Fibroblast of lung (primary cell): ENCODE results near the gene TMA7B.

Experiments used
- EZH2 ChIP-seq: IDR thresholded peaks from 2 replicates; pipeline ENCODE4 v1.5.1; 2012; ENCODE audit warnings: low read length, control low read depth, mild to moderate bottlenecking; ENCODE audit errors: missing control alignments
- TF ChIP-seq, protein P1 (sequence below), 2 donors: IDR thresholded peaks in 1 of 2; conservative IDR thresholded peaks in 1 of 2; 1 replicate in 1 of 2; 2 replicates in 1 of 2; pipeline ENCODE4 v1.5.1; 2011 to 2012; ENCODE audit warnings: low read length in 2 of 2, control low read depth in 1 of 2, inconsistent platforms in 1 of 2, low read depth in 1 of 2, mild to moderate bottlenecking in 1 of 2

DNA sequence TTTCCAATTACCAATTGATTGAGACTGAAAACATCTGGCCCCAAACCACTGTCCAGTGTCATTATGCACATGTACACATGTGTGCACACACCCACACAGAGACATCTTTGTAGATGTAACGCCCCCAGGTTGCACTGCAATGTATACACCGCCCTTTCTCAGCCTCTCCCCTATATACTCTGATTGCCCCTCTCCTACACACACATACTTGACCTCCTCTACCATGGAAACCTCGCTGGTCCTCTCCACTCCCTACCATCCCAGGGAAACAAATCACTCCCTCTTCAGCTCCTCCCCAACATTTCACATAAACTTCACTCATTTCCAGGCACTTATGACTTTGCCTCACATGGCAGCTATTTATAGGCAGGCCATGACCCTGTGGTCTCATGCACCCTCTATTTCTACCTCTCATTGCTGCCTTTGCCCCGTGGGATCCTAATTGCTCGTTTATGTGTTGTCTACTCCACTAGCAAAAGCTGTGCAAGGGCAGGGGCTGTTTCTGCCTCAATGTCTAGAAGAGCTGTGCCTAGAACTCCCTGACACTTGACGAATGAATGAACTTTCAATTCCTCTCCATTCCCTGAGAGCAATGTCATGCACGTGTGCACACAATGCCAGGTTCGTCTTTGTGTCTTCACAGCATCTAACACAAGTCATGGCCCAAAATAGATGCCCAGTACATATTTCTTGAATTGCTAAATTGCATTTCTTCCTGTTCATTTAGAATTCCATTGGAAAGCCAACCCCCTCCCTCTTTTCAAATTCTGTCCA is 10.0 kb upstream of the TMA7B start:
- TF ChIP-seq, protein P1, sequence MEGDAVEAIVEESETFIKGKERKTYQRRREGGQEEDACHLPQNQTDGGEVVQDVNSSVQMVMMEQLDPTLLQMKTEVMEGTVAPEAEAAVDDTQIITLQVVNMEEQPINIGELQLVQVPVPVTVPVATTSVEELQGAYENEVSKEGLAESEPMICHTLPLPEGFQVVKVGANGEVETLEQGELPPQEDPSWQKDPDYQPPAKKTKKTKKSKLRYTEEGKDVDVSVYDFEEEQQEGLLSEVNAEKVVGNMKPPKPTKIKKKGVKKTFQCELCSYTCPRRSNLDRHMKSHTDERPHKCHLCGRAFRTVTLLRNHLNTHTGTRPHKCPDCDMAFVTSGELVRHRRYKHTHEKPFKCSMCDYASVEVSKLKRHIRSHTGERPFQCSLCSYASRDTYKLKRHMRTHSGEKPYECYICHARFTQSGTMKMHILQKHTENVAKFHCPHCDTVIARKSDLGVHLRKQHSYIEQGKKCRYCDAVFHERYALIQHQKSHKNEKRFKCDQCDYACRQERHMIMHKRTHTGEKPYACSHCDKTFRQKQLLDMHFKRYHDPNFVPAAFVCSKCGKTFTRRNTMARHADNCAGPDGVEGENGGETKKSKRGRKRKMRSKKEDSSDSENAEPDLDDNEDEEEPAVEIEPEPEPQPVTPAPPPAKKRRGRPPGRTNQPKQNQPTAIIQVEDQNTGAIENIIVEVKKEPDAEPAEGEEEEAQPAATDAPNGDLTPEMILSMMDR (conservative IDR thresholded peaks at IDR 0.05 in 1 of 2, IDR thresholded peaks at IDR 0.05 in 1 of 2; ENCODE audit: low read depth in 1 of 2, low read length in 2 of 2): no peak
- no peak for TF ChIP-seq EZH2
